GM18907 (cell line): ENCODE measurements around the gene INVS.
"Not testable (repeated sequence)": the region's sequence is repeated elsewhere in the genome, so short reads cannot be mapped to it uniquely, and the experiment has no call there.

Experiments
- ATAC-seq: cut with Tn5 transposase; IDR thresholded peaks from one replicate; pipeline ENCODE4 v1.9.1; 2021; ENCODE audit warnings: mild to moderate bottlenecking, moderate library complexity; ENCODE audit not compliant: unreplicated experiment

Gene INVS

DNA sequence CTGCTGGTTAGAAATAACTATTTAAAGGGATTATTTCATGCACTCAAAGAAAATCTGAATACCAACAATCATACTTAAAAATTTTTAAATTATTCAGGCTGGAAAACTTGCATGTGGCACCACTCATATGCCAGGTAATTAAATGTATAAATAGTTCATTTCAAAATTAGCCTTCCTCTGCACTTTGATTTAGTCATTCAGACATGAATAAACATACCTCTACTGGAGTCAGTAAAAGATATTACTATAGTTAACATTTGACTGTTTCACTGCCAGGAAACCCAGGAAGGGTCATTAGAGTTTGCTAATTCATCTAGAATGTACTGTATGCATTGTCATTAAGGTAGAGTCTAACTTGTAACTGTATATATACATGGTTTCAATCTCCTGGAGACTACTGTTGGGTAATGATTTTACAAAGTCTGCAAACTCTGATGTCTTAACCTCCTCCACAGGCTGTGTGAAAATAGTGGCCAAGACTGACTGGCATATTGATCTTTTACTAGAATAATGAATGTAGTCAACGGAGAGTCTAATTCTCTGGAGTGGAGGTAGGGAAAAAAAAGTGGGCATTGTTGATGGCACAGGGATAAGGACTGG lies 210.0 kb downstream of the INVS start:
- ATAC-seq: no peak

DNA sequence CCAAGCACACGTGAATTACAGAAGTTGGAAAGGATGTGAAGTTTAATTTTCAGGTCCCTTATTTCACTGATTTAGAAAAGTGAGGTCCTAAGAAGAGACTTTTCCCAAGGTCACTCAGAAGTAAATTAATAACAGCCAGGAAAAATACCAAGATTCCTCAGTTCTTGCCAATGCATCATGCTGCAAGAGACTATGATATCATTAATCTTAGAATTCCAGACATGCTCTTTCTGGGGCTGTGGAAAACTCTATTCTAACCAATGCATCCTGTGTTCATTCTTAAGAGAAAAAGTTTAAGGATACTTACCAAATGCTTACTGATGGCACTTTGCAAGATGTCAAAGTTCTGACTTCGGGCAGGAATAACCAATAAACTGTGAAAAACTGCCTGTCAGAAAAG lies 210.9 kb downstream of the INVS start:
- ATAC-seq: no peak

DNA sequence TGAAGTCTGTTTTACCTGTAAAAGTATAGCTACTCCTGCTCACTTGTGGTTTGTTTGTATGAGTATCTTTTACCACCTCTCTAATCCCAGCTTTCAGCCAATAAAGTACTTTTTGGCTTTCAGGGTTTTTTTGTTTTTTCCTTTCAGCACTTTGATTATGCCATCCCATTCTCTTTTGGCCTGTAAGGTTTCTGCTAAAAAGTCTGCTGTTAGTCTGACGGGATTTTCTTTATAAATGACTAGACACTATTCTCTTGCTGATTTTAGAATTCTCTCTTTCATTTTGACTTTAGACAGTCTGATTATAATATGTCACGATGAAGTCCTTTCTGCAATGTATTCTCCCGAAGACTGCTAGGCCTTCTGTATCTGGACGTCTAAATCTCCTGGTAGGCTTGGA lies 216.5 kb downstream of the INVS start:
- ATAC-seq: no peak

DNA sequence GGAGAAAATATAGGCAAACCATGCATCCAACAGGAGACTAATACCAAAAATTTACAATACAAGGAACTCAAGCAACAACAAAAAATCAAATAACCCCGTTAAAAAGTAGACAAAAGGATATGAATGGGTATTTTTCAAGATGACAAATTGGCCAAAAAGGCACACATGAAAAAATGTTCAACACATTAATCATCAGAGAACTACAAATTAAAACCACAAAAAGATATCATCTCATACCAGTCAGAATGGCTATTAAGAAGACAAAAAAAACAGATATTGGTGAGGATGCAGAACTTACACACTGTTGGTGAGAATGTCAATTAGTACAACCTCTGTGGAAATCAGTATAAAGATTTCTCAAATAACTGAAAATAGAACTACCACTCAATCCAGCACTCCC lies 218.7 kb downstream of the INVS start:
- ATAC-seq: no peak

DNA sequence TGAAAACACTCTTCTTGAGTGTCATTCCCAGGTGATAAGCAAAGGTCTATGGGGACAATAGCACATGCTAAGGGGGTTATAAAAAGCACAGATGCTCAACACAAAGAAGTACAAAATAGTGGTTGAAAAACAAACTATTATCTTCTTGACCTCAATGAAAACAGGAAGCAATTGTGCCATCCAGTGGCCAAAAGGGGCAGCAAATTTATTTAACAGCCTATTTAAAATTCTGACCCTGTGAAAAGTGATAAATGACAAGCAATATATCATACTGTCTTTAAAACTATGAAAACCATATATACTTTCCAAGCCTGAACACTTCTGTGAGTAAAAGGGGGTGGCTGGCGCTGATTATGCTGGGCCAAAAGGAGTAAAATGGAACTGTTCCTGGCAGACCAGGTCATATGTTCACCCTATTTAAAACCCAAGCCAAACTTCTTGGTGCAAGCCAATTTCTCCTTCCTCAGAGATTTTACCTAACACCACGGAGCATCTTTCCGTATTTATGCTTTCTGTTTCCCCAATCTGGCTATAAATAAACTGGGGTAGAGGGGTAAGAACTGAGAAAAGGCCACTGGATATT lies 224.0 kb downstream of the INVS start:
- ATAC-seq: no peak

DNA sequence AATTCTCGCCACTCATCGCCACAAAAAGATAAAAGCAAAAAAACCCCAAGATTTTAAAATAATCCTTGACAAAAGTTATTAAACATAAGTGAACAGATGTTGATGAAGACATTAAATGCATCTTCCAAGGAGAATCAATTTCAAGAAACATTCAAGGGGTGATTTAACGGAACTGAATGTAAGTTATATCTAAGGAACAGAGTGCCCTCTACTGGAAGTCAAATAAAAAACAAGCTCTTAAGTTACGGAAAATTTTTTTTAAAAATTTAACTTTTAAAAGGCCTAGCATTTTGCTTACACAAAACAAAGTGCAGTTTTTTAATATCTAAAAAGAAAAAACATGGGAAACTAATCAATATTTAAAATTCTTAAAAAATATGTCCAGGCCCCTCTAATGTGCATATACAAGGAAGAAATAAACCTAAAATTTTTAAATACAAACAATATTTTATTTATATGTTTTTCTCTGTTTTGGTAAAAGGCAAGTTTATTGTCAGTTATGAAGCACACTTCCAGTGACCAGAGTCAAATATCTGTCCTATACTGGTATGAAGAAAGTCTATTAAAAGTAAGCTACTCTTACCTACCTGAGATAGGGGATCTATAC lies 225.7 kb downstream of the INVS start:
- no peak for ATAC-seq

DNA sequence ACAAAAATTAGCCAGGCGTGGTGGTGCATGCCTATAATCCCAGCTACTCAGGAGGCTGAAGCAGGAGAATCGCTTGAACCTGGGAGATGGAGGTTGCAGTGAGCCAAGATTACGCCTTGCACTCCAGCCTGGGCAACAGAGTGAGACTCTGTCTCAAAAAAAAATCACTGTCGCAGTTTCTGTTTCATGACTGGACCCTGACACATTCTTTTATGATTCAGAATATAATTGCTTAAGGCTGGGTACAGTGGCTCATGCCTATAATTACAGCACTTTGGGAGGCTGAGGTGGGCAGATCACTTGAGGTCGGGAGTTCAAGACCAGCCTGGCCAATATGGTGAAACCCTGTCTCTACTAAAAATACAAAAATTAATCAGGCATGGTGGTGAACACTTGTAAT lies 239.7 kb downstream of the INVS start:
- ATAC-seq: not testable (repeated sequence)

DNA sequence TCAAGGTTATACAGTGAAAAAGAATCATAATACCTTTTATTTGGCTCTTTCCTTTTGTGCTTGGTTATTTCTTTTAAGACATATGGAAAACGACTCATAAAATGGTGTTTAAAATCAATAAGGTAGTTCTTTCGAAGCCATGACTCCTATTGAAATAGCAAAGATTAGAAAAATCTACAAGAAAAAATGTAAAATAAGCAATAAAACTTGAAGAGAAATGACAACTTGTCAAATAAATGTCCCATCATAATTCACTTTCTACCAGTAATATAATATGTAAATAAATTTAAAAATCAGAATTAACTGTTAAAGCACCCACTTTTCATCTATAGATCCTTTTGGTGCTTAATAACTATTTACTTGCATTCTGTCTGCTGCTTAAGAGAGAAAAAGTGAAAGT lies 241.2 kb downstream of the INVS start:
- ATAC-seq: no peak

DNA sequence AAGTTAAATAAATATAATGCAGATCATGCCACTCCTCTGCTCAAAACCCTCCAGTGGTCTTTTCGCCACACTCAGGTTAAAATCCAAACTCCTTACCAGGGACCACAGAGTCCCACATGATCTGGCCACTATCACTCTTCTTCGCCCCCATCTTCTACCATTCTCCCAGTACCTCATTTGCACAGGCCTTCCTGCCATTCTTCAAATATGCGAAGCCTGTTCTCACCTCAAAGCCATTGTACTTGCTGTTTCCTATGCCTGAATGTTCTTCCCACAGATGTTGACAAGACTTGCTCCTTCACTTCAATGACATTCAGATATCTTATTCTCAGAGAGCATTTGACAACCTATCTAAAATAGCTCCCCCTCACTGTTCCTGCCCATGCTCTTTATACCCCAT lies 242.8 kb downstream of the INVS start:
- no peak for ATAC-seq

DNA sequence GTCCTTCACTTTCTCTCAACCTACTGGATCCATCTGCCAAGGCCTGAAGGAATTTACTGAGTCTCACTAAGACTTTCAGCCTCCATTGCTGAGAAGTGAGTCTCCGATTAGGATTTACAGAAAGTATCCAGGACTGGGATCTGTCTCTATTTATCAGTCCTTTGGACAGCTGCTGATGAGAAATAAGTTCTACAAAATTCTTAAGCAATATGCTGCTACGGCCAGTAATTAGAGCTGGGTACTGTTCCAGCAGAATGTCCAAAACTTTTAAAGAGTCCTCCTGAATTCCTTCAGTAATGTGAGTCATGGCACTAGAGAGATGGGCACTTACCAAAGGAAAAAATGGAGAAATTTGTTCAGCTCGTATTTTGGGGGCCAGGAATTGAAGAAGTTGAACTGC lies 247.8 kb downstream of the INVS start:
- ATAC-seq: no peak

DNA sequence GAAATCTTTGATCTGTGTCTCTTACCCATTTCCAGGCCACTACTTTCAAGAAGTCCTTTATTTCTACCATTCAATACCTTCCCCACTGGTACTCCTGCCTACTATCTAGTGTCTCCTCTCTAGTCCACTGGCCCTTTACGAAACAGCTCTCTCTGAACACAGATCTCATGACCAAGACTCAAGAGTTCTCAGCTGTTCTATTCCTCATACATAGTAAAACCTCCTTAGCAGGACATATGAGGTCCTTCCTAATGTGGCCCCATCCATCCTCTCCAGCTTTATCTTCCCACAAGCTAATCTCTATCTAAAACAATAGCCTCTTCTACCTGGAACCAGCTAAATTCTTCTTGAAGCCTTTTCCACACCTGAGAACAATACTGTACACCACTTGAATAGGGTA lies 251.1 kb downstream of the INVS start:
- no peak for ATAC-seq
